ENCODE measurements around the gene SLC10A6.
"Not testable (repeated sequence)": the region's sequence is repeated elsewhere in the genome, so short reads cannot be mapped to it uniquely, and the experiment has no call there.

SLC10A6 gene

DNA sequence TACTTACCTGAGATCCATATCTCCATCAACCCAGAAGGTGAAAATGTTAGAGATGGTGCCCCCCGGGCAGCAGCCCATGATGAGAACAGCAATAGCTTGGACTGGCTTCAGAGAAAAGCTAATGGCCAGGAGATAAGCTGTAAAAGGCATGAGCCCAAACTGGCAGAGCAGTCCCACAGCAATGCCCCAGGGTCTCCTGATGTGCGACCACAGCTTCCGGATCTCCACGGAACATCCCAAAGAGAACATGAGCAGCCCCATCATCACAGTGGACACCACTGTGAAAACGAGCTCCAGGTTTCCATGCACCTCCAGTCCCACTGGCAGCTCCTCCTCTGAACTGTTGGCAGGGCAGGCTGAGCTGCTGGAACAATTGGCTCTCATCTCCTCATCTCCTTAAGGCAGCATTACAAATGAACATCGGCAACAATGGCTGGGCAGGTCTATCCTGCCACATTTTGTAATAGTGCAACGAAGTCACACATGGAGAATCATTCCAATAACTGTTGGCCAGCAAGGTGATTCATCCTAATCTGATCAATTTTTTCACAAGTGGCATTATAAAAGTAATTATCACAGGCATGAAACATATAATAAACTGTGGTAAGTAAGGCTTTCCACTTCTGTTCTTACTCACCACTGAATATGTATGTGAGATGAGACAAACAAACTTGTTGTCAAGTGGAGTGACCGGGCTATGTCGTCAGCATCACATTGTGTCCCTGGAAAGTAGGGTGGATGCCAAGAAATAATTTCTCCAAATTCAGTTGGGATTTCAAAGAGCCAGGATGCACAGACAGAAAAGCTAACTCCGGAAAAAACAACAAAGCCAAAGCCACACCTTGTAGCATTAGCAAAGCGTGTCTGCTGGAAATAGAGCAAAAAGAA is at the start of gene SLC10A6:
Gene SLC10A6, minus strand, starts transcription at position 653 of the 888 bp plus-strand sequence. Its CDS starts 269 bp downstream, at position 384.
- DNase-seq: no peak

DNA sequence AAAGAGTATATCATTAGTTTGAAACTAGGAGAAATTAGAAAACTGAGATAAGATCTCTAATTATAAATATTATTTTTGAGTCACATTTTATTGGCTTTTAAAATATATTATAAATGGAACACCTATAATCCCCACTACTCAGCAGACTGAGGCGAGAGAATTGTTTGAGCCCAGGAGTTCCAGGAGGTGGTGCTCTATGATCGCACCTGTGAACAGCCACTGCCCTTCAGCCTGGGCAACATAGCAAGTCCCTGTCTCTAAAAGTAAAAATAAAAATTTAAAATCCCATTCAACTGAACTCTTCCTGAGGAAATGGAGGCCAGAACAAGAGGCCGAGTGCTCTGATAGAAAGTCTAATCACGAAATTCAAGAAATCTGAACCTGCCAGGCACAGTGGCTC is 49.4 kb upstream of the SLC10A6 start:
- peak; percentile 17 for DNase-seq

DNA sequence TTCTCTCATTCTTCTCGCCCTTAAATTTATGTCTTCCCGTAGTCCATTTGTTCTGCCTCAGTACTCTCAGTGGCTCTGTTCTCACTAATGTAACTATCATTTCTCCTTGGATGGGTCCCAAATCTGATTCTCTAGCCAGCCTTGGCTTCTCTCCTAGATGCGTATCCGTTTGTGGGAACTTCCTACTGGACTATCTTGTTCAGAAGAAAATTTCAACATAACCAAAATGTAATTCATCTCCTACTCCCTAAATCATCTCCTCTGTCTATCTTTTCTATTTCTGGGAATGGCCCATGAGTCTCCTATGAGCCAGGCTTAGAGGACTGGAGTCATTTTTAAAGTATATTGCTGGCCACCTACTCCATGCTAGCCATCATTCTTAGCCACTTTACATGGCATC is 47.4 kb upstream of the SLC10A6 start:
- DNase-seq: no peak

GRCh38 chr4:86895692-86896488 is 46.7 kb upstream of the SLC10A6 start:
- DNase-seq: peak; percentile 82

GRCh38 chr4:86894455-86894854 is 45.3 kb upstream of the SLC10A6 start:
- peak; percentile 59 for DNase-seq

DNA sequence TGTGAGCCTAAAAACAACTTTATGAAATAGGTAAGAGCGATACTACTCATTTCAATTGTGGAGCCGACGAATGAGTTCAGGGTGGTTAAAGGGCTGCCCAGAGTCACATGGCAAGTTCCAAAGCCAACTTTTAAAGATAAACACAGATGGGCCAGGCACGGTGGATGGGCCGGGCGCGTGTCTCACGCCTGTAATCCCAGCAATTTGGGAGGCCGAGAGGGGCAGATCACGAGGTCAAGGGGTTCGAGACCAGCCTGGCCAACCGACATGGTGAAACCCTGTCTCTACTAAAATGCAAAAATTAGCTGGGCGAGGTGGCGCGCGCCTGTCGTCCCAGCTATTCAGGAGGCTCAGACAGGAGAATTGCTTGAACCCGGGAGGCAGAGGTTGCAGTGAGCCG is 44.0 kb upstream of the SLC10A6 start:
- DNase-seq: no peak

- peak; percentile 38 for DNase-seq
Observed at GRCh38 chr4:86892636-86892960, 43.4 kb upstream of the SLC10A6 start.

GRCh38 chr4:86891762-86892635 is 42.8 kb upstream of the SLC10A6 start, which contains the start of gene C4orf36:
TSS of gene C4orf36 (minus strand) at chr4:86892422. CDS start at chr4:86891520, 902 bp downstream.
- peak; percentile 77 for DNase-seq

GRCh38 chr4:86890790-86891189 is 41.6 kb upstream of the SLC10A6 start:
- no peak for DNase-seq

DNA sequence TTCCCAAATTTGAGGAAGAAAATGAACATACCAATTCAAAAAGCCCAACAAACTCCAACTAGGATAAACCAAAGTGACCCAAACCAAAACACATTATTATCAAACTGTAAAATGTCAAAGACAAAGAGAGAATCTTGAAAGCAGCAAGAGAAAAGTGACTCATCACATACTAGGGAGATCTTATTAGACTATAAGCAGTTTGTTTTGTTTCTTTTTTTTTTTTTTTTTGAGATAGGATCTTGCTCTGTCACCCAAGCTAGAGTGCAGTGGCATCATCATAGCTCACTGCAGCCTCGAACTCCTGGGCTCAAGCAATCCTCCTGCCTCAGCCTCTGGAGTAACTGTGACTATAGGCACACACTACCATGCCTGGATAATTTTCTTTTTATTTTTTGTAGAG is 30.5 kb upstream of the SLC10A6 start:
- no peak for DNase-seq

DNA sequence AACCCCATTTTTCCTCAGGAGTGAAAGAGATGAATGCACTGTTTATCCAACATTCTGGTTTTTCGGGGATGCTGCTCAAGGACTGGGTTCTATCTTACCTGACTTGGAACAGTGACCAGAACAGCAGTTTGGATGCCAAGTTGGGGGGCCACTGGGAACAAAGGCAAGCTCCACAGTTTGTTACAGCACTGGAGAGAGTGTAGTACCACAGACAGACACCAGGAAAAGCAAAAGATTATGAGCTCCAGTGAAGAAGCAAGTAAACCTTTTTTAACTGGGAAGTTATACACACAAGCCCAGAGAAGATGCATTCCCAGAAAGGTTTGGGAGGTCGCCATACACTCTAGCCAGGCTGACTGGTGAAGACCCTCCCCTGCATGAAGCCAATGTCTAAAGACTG is 29.5 kb upstream of the SLC10A6 start:
- DNase-seq: no peak

DNA sequence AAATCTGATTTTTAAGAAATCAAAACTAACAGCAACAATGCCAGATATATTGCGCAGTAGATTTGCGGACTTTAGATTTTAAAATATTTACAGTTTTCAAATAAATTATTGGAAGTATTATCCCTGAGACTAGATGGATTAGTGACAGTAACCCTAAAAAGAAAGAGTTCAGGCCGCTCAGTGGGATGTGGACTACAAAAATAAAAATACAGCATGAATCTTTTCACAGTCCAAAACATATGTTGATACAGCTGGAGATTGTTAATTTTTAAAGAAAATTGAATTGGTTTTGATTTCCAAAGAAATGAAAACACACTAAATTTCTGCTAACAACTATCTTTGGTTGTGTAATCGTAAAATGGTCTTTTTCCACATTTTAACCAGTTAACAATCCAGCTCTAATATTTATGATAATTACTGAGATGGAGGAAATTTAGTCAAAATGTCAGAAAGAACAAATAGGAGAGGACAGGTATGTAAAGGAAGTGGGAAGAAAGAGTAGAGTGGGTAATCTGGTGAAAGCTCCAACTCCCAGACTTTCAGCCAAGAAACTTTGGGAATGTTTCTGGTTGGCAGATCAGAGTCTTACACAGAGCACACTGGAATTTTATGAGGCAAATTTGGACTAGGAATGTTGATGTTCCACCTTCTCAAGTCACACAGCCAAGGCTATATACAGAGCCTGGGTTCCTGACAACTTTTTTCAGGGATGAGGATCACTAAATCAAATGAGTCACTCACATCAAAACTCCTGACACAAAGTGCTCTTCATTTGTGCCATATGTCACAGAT is 27.9 kb upstream of the SLC10A6 start:
- no peak for DNase-seq

DNA sequence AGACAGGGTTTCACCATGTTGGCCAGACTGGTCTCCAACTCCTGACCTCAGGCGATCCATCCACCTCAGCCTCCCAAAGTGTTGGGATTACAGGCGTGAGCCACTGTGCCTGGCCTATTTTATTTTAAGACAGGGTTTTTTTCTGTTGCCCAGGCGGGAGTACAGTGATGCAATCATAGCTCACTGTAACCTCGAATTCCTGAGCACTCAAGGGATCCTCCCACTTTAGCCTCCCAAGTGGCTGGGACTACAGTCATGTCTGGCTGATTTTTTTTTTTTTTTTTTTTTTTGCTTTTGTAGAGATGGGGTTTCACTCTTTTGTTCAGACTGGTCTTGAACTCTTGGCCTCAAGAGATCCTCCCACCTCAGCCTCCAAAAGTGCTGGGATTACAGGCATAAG is 26.3 kb upstream of the SLC10A6 start:
- DNase-seq: not testable (repeated sequence)

DNA sequence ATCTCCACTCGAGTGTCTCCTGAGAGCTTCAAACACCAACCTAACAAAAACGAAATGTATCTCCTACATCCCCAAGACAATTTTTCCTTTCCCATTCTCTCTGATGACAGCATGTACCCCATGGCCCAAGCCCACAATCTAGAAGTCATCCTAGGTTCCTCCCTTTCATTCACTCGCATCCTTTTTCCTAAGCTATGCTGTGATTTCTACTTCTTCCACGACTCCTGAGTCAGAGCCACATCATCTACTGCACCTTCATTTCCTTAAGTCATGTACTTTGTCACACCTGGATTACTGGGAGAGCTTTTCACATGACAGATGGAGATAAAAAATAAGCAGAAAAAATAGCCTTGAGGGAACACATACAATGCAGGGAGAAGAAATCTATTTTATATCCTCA is 23.0 kb upstream of the SLC10A6 start:
- DNase-seq: no peak

DNA sequence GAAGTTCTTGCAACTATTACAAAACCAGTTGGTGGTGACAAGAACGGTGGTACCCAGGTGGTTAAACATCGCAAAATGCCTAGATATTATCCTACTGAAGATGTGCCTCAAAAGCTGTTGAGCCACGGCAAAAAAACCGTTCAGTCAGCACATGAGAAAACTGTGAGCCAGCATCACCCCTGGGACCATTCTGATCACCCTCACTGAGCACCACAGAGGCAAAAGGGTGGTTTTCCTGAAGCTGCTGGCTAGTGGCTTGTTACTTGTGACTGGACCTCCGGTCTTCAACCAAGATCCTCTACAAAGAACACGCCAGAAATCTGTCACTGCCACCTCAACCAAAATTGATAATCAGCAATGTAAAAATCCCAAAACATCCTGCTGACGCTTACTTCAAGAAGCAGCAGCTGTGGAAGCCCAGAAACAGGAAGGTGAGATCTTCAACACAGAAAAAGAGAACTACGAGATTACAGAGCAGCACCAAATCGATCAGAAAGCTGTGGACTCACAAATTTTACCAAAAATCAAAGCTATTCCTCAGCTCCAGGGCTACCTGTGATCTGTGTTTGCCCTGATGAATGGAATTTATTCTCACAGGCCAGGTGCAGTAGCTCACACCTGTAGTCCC is 21.4 kb upstream of the SLC10A6 start:
- no peak for DNase-seq

- DNase-seq: no peak
Observed at GRCh38 chr4:86857341-86858052, 8.3 kb upstream of the SLC10A6 start.

DNA sequence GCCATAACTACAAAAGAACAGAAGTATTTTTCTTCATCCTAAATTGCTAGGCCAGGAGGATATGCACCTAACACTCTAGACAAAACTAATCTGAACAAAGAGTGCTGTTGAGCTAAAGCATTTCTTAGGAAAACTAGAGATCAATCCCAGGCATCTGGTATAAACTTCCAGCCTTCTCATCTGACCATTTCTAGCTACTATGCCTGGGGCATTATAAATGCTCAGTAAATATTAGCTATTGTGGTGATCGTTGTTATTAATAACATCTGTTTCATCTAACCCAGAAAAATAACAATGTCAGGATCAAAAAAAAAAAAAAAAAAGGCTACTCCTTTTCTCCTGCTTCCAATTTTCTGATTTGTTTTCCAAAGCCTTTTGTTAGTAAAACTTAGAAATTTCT is 7.7 kb upstream of the SLC10A6 start:
- DNase-seq: no peak

GRCh38 chr4:86855572-86855971 is 6.4 kb upstream of the SLC10A6 start:
- peak; percentile 83 for DNase-seq

DNA sequence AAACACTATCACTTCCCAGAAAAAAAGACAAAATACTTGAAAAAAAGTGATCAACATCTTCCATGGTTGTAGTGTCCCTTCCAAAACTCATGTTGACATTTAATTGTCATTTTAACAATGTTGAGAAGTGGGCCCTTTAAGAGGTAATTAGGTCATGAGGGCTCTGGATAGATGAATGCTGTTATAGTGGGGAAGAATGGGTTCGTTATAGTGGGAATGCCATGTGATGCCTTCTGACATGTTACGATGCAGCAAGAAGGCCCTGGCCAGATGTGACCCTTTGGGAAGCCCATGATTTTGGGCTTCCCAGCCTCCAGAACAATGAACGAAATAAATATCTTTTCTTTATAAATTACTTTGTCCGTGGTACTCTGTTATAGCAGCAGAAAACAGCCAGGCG is 4.0 kb upstream of the SLC10A6 start:
- DNase-seq: no peak

GRCh38 chr4:86848136-86848535 is 1.0 kb downstream of the SLC10A6 start:
- no peak for DNase-seq

GRCh38 chr4:86847571-86847970 is 1.6 kb downstream of the SLC10A6 start:
- no peak for DNase-seq
